Right forelimb (tissue), 1 donor: Measurements from ENCODE around the gene SC5D.

Experiments
- DNase-seq: peaks from one replicate; pipeline ENCODE4 v3.0.0-alpha.2; 2018

The SC5D gene

GRCh38 chr11:121293288-121293594 lies 670 bp downstream of the SC5D start:
- no peak for DNase-seq

- no peak for DNase-seq
Observed at GRCh38 chr11:121295246-121296029, 2.9 kb downstream of the SC5D start.

GRCh38 chr11:121297872-121298271 lies 5.3 kb downstream of the SC5D start:
- no peak for DNase-seq

DNA sequence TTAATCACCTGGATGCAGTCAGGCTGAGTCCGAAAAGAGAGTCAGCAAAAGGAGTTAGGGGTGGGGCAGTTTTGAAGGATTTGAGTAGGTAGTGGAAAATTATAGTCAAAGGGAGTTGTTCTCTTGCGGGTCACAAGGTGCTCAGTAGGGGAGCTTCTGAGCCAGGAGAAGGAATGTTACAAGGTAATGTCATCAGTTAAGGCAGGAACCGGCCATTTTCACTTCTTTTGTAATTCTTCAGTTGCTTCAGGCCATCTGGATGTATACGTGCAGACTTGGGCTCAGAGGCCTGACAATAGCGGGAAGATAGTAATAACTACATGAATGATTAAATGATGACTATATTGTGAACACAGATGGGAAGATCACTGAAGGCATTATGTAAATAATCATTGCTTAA lies 6.2 kb downstream of the SC5D start:
- no peak for DNase-seq

GRCh38 chr11:121299417-121299816 lies 6.8 kb downstream of the SC5D start:
- no peak for DNase-seq

GRCh38 chr11:121300313-121300971 lies 7.9 kb downstream of the SC5D start:
- no peak for DNase-seq

- no peak for DNase-seq
Observed at GRCh38 chr11:121300972-121301699, 8.6 kb downstream of the SC5D start.

- DNase-seq: no peak
Observed at GRCh38 chr11:121304759-121305158, 12.2 kb downstream of the SC5D start.

GRCh38 chr11:121308816-121309215 lies 16.2 kb downstream of the SC5D start:
- DNase-seq: no peak

DNA sequence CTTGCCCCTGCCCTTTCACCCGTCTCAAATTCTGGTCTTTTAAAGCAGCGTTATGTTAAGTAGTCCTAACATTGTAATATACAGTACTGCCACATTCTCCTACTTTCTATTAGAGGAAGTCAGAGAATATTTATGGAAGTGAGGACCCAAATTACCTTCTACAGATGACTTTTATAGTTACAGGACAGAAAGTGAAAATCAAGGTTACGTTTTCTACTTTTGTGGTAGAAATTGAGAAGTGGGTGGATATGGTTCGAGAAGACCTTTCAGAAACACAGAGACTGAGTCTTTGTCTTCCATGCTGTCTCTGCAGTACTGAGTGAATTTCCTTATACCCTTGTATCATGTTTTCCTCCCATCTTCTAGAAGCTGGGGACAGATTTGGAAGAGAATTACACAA lies 17.1 kb downstream of the SC5D start:
- DNase-seq: no peak

- no peak for DNase-seq
Observed at GRCh38 chr11:121310908-121311307, 18.3 kb downstream of the SC5D start.

- no peak for DNase-seq
Observed at GRCh38 chr11:121311373-121311772, 18.8 kb downstream of the SC5D start.

- DNase-seq: no peak
Observed at GRCh38 chr11:121312483-121312882, 19.9 kb downstream of the SC5D start.

DNA sequence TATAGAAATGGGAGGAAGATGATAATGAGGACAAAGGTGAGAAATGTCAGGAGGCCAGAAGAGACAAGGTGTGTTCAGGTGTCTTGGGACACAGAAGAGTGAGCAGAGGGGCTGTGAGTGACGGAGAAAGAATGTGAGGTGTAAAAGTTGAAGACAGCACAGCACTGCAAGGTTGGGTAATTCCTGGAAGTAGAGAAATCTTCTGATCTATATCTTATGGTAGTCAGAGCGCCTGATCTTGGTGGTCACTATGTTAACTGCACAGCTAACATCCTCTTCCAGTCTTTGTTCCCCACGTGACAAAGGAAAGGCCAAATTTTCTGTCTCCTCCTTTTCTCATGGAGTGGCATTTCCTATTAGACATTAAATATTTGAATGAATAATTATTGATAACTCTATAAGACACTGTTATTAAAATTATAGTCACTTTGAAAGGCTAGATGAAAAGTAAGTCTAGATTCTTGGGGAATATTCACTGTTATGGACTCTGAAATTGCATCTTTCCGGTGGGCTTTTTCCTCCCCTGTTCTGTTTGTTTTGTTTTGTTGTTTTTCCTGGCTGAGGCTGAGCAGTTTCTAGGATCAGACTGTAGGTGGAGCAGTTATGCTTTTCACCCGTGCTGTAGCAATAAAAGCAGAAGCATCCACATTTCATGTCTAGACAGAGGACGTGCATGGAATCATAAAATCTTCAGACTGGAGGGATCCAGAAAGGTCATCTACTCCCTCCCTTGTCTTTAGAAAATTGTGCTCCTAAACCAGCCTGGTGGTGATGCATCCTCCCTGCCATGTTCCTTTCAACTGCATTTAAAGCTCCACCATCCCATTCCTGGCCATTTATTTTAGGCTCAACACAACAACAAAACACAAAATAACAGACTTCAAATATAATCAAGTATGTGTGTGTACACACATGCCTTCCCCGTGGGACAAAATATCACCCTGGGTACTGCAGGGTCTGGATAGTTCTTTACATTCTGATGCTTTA lies 26.6 kb downstream of the SC5D start:
- peak; percentile 50 for DNase-seq

GRCh38 chr11:121321614-121322243 lies 29.2 kb downstream of the SC5D start:
- DNase-seq: peak; percentile 53

DNA sequence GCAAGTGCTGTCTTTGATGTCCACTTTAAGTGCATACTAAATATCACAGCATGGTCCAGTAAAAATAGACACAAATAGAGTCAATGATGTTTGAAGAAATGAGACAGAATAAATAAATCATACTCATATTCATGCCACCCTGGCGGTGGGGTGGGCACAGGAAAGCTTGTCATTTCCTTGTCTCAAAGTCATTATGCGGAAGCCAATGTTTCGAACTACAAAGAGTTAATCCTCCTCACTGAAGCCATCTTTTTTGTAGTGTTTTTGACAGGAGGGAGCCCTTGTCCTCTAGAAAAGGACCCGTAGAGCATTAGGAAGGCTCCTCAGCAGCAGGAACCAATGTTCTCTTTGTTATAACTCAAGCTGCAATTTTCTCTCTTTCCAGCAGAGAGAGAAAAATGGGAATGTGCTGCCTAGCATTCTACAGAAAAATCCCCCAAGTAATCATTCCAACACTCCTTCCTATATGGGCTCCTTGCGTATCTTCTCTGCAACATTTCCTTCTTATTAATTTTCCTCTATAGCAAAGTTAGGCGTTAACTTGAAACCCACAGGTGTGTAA lies 30.6 kb downstream of the SC5D start:
- no peak for DNase-seq

DNA sequence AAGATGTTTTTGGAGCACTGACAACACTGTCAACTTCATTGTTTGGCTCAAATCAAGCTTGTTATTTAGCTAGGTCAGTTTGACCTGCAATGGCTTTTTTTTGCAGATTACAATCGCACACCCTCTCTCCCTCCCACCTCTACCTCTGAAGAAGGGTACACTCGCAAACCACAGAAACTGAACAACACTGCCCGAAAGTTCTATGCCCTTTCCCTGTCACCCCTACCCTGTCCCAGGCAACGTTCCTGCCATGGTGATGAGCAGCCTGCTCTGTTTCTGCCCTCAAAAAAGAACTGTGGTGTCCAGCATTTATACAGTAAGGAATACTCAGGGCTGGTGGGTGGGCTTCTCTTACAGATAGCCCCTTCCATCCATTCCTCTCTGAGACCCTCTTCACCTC lies 33.7 kb downstream of the SC5D start:
- no peak for DNase-seq

- no peak for DNase-seq
Observed at GRCh38 chr11:121327553-121327952, 35.0 kb downstream of the SC5D start.

- no peak for DNase-seq
Observed at GRCh38 chr11:121328176-121328966, 35.8 kb downstream of the SC5D start.

GRCh38 chr11:121328967-121329679 lies 36.6 kb downstream of the SC5D start:
- no peak for DNase-seq
